ENCODE data around the gene TNS3. TPM values are rescaled to one million over a fixed set of nuclear protein-coding genes. Genes with fewer than 3 reads are reported as not detected.

Gene TNS3
- total and polyA plus RNA-seq, 9 of the 15 experiments (the other 6 are each of a cell fraction or from before 2014, with no cell fraction given) = 0.20 TPM; not detected in 8

GRCh38 chr7:47454974-47455871 lies 126.7 kb downstream of the TNS3 start (continued):
- TF ChIP-seq JUND (IDR thresholded peaks at IDR 0.05; ENCODE audit: borderline replicate concordance, low read depth, low read length) (no peak), JUND (tag; IDR thresholded peaks at IDR 0.05; ENCODE audit: borderline replicate concordance, low read depth, low read length) (no peak), PURB (CRISPR knock-in tag; IDR thresholded peaks at IDR 0.05; ENCODE audit: low read depth) (no peak), MNT (conservative IDR thresholded peaks at IDR 0.05) (no peak), MXD1 (CRISPR knock-in tag; IDR thresholded peaks at IDR 0.05; ENCODE audit: borderline replicate concordance, poor library complexity, severe bottlenecking) (no peak)
- TF ChIP-seq, protein P1, sequence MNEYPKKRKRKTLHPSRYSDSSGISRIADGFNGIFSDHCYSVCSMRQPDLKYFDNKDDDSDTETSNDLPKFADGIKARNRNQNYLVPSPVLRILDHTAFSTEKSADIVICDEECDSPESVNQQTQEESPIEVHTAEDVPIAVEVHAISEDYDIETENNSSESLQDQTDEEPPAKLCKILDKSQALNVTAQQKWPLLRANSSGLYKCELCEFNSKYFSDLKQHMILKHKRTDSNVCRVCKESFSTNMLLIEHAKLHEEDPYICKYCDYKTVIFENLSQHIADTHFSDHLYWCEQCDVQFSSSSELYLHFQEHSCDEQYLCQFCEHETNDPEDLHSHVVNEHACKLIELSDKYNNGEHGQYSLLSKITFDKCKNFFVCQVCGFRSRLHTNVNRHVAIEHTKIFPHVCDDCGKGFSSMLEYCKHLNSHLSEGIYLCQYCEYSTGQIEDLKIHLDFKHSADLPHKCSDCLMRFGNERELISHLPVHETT (CRISPR knock-in tag; conservative IDR thresholded peaks at IDR 0.05 in 1 of 2, IDR thresholded peaks at IDR 0.05 in 1 of 2) = no peak
